Ovary (tissue), 3 donors: ENCODE data around the gene CMTM1.

Experiments used
- EP300 ChIP-seq: sonication (generic); formaldehyde crosslinking; IDR thresholded peaks from one replicate; pipeline ENCODE4 v1.6.1; 2017; ENCODE audit warnings: antibody characterized with exemption
- POLR2A ChIP-seq: fragments of 450-650 bp; IDR thresholded peaks from one replicate; pipeline ENCODE4 v1.6.1; 2017; ENCODE audit warnings: antibody characterized with exemption, mild to moderate bottlenecking, moderate library complexity
- TF ChIP-seq, protein P1 (sequence below), 3 donors: fragments of 450-650 bp in 2 of 3; fragments of 200-600 bp in 1 of 3; IDR thresholded peaks; one replicate each; pipeline versions ENCODE4 v1.5.1 to v1.8.0; 2016 to 2022; ENCODE audit warnings: antibody characterized with exemption in 3 of 3, mild to moderate bottlenecking in 1 of 3
- donor health status: DM: no; HTN: no; CAD: no.

- TF ChIP-seq, protein P1, sequence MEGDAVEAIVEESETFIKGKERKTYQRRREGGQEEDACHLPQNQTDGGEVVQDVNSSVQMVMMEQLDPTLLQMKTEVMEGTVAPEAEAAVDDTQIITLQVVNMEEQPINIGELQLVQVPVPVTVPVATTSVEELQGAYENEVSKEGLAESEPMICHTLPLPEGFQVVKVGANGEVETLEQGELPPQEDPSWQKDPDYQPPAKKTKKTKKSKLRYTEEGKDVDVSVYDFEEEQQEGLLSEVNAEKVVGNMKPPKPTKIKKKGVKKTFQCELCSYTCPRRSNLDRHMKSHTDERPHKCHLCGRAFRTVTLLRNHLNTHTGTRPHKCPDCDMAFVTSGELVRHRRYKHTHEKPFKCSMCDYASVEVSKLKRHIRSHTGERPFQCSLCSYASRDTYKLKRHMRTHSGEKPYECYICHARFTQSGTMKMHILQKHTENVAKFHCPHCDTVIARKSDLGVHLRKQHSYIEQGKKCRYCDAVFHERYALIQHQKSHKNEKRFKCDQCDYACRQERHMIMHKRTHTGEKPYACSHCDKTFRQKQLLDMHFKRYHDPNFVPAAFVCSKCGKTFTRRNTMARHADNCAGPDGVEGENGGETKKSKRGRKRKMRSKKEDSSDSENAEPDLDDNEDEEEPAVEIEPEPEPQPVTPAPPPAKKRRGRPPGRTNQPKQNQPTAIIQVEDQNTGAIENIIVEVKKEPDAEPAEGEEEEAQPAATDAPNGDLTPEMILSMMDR (IDR thresholded peaks at IDR 0.05), result no peak
- TF ChIP-seq POLR2A (no peak), EP300 (no peak)
Observed at GRCh38 chr16:66517586-66518263, 48.5 kb upstream of the CMTM1 start.
